OCI-LY3 (cell line): ENCODE results near the gene FBXO21.

Experiments
- CTCF ChIP-seq: fragments of 200-600, 300-600 bp; sonication (generic); IDR thresholded peaks from 2 replicates; pipeline ENCODE4 v1.5.1; 2014; ENCODE audit warnings: antibody characterized with exemption, low read length, low read depth
- EZH2phosphoT487 ChIP-seq: fragments of 200-600 bp; shearing (Covaris generic); IDR thresholded peaks from 2 replicates; pipeline ENCODE4 v1.6.1; 2018; ENCODE audit warnings: antibody characterized with exemption, mixed run types, low read depth

GRCh38 chr12:117208206-117208605 is 17.9 kb upstream of the FBXO21 start:
- TF ChIP-seq CTCF (no peak), EZH2phosphoT487 (no peak)
